ENCODE data around the gene ULK2.

- no peak for TF ChIP-seq CTCF (IDR thresholded peaks at IDR 0.05 in 4 of 5, conservative IDR thresholded peaks at IDR 0.05 in 1 of 5)
- no peak for TF ChIP-seq POLR2A (IDR thresholded peaks at IDR 0.05)
These were observed 112.3 kb downstream of the ULK2 start for GRCh38 chr17:19755392-19755791.
